Measurements from ENCODE around the gene KLHL29. TPM values are rescaled to one million over a fixed set of nuclear protein-coding genes. Genes with fewer than 3 reads are reported as not detected.

KLHL29 gene
- total and polyA plus RNA-seq, 10 of the 15 experiments (the other 5 are each of a cell fraction or from before 2014, with no cell fraction given), result 1.4 to 19.5 (median 6.1) TPM

DNA sequence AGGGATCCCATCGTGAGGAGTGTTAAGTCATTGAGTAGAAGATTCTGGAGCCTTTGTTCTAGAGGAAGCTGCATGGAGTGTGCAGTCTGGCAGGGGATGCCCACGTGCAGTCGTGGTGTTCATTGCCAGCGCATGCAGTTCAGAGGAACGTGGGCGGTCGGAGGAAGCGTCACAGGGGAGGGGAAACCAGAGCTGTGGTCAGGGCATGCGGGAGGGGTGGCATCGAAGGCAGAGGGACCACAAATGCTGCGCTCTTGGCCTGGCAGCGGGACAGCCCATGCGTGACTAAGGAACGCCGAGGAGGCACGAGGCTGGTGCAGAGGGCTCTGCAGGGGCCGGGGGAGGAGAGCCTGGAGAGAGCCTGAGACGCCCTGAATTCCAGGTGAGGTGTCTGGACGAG is 141.1 kb downstream of the KLHL29 start:
- Histone ChIP-seq H3K27me3 (replicated peaks in 1 of 2; ENCODE audit: control insufficient read depth in 2 of 2, insufficient read depth in 2 of 2, low read length in 1 of 2) (no peaks in the 10 kb centered on the region), H3K9me3 (replicated peaks; ENCODE audit: control insufficient read depth, insufficient read depth, low read length) (no peaks in the 10 kb centered on the region), H2AFZ (ENCODE audit: control insufficient read depth, low read depth, low read length) (no peak overlapping the region), H3K4me2 (ENCODE audit: control insufficient read depth, insufficient read depth) (no peak overlapping the region), H3K4me1 (ENCODE audit: control insufficient read depth, insufficient read depth, low read length) (no peaks in the 10 kb centered on the region), H4K20me1 (ENCODE audit: control insufficient read depth, insufficient read depth) (no peaks in the 10 kb centered on the region), H3K9ac (ENCODE audit: control insufficient read depth, insufficient read depth, low read length) (no peak overlapping the region), H3K79me2 (ENCODE audit: control insufficient read depth, insufficient read depth, low read length) (no peaks in the 10 kb centered on the region), H3K4me3 (no peak overlapping the region), H3K36me3 (ENCODE audit: control insufficient read depth in 2 of 2, insufficient read depth in 2 of 2, low read length in 1 of 2) (no peaks in the 10 kb centered on the region; a peak in 1 of 4 replicates), H3K27ac (ENCODE audit: control insufficient read depth, insufficient read depth) (no peak overlapping the region)
- no peak for TF ChIP-seq ZNF24 (IDR thresholded peaks at IDR 0.05)
- 0 out of 2 replicates have a peak, but pooled peaks have one; percentile 21 for TF ChIP-seq RUNX3 (IDR thresholded peaks at IDR 0.05; ENCODE audit: low read length)
- 11% methylated on average over 17 of the region's 19 CpGs for WGBS (ENCODE audit: insufficient coverage, insufficient replicate concordance, low lambda C conversion rate, missing lambda C conversion rate)
- in situ Hi-C loops (cut with MboI), result no loop called here
- intact Hi-C loops (cut with micrococcal nuclease; ENCODE audit: unreplicated experiment), result no loop called here
- no TSS peak for BruUV-seq (replicated peaks)
- POLR2A ChIA-PET, result interaction anchor here (0.5 kb wide), 1 partner anchor 52 kb away, joined by 3 read pairs; no protein-coding TSS in a partner anchor
- SMC1A ChIA-PET (ENCODE audit: uncharacterized antibody, unreplicated experiment), result no interaction called here
- no peak for FAIRE-seq
- no peak for ATAC-seq
- RAD21 ChIA-PET (ENCODE audit: unreplicated experiment), result no interaction called here
- CTCF ChIA-PET, result interaction anchor here (0.6 kb wide), 1 partner anchor 16 kb away, joined by 3 read pairs; no protein-coding TSS in a partner anchor
- no peak for DNase-seq (ENCODE audit: low read depth, low spot score)

DNA sequence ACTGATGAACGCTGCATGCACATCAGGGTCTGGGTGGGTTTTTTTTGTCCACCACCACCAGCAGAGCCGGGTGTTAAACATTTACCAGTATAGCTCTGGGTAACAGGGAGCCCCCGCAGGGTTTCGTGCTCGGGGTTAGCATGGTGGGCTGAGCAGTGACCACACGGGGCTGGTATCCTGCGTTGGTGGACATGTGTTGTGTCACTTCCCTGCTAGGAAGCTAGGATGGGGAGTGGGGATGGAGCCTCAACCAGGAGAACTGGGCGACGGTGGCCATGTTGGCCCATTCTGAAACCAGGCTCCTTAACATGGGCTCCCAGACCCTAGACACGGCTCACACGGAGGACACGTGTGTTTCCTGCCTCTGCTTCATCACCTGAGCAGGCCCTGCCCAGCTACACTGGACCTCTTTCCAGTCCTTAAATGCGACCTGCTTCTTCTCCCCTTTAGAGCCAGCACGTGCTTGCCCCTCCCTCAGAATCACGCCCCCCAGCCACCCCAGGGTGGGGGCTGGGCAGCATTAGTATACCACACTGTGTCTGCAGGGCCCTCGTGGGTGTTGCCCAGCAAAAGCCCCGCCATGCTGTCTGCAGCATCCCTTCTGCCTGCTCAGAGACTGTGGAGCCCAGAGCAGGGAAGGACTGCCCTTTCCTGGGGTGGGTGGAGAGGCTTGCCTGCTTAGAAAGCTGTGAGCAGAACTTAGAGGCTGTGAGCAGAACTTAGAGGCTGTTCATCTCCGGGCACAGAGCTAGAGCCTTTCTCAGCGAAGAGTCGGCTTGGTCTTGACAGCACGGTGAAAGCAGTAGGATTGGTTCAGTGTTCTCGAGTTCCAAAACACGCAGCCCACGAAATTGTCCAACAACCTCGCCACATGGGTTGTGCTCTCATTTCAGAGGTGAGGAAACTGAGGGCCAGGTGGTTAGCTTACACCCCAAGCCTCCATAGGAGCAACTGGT is 142.1 kb downstream of the KLHL29 start:
- POLR2A ChIA-PET, result interaction anchor here (0.5 kb wide), 1 partner anchor 53 kb away, joined by 3 read pairs; no protein-coding TSS in a partner anchor
- Histone ChIP-seq H3K9me3 (replicated peaks; ENCODE audit: control insufficient read depth, insufficient read depth, low read length) (no peaks in the 10 kb centered on the region), H3K4me1 (ENCODE audit: control insufficient read depth, insufficient read depth, low read length) (peaks cover 6% of the 10 kb centered on the region), H3K4me3 (no peak overlapping the region), H3K27me3 (replicated peaks in 1 of 2; ENCODE audit: control insufficient read depth in 2 of 2, insufficient read depth in 2 of 2, low read length in 1 of 2) (no peaks in the 10 kb centered on the region), H3K9ac (ENCODE audit: control insufficient read depth, insufficient read depth, low read length) (no peak overlapping the region), H4K20me1 (ENCODE audit: control insufficient read depth, insufficient read depth) (no peaks in the 10 kb centered on the region), H3K27ac (ENCODE audit: control insufficient read depth, insufficient read depth) (no peak overlapping the region), H2AFZ (ENCODE audit: control insufficient read depth, low read depth, low read length) (no peak overlapping the region), H3K36me3 (ENCODE audit: control insufficient read depth in 2 of 2, insufficient read depth in 2 of 2, low read length in 1 of 2) (no peaks in the 10 kb centered on the region; a peak in 1 of 4 replicates), H3K4me2 (ENCODE audit: control insufficient read depth, insufficient read depth) (no peak overlapping the region), H3K79me2 (ENCODE audit: control insufficient read depth, insufficient read depth, low read length) (no peaks in the 10 kb centered on the region)
- no peak for ATAC-seq
- BruUV-seq (replicated peaks), result no TSS peak
- FAIRE-seq, result no peak
- in situ Hi-C loops (cut with MboI), result no loop called here
- SMC1A ChIA-PET (ENCODE audit: uncharacterized antibody, unreplicated experiment), result no interaction called here
- RAD21 ChIA-PET (ENCODE audit: unreplicated experiment), result no interaction called here
- intact Hi-C loops (cut with micrococcal nuclease; ENCODE audit: unreplicated experiment), result no loop called here
- CTCF ChIA-PET, result no interaction called here
- no peak for DNase-seq (ENCODE audit: low read depth, low spot score)
- WGBS (ENCODE audit: insufficient coverage, insufficient replicate concordance, low lambda C conversion rate, missing lambda C conversion rate), result 70% methylated on average over 24 of the region's 25 CpGs
- no peak for TF ChIP-seq ZNF274 (IDR thresholded peaks at IDR 0.05; ENCODE audit: insufficient read depth, insufficient read length)
- TF ChIP-seq, protein P1, sequence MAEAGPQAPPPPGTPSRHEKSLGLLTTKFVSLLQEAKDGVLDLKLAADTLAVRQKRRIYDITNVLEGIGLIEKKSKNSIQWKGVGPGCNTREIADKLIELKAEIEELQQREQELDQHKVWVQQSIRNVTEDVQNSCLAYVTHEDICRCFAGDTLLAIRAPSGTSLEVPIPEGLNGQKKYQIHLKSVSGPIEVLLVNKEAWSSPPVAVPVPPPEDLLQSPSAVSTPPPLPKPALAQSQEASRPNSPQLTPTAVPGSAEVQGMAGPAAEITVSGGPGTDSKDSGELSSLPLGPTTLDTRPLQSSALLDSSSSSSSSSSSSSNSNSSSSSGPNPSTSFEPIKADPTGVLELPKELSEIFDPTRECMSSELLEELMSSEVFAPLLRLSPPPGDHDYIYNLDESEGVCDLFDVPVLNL (IDR thresholded peaks at IDR 0.05; ENCODE audit: low read depth, low read length), result no peak
- TF ChIP-seq, protein P2, sequence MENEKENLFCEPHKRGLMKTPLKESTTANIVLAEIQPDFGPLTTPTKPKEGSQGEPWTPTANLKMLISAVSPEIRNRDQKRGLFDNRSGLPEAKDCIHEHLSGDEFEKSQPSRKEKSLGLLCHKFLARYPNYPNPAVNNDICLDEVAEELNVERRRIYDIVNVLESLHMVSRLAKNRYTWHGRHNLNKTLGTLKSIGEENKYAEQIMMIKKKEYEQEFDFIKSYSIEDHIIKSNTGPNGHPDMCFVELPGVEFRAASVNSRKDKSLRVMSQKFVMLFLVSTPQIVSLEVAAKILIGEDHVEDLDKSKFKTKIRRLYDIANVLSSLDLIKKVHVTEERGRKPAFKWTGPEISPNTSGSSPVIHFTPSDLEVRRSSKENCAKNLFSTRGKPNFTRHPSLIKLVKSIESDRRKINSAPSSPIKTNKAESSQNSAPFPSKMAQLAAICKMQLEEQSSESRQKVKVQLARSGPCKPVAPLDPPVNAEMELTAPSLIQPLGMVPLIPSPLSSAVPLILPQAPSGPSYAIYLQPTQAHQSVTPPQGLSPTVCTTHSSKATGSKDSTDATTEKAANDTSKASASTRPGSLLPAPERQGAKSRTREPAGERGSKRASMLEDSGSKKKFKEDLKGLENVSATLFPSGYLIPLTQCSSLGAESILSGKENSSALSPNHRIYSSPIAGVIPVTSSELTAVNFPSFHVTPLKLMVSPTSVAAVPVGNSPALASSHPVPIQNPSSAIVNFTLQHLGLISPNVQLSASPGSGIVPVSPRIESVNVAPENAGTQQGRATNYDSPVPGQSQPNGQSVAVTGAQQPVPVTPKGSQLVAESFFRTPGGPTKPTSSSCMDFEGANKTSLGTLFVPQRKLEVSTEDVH (IDR thresholded peaks at IDR 0.05; ENCODE audit: low read depth, partially characterized antibody), result no peak
- TF ChIP-seq, protein P3, sequence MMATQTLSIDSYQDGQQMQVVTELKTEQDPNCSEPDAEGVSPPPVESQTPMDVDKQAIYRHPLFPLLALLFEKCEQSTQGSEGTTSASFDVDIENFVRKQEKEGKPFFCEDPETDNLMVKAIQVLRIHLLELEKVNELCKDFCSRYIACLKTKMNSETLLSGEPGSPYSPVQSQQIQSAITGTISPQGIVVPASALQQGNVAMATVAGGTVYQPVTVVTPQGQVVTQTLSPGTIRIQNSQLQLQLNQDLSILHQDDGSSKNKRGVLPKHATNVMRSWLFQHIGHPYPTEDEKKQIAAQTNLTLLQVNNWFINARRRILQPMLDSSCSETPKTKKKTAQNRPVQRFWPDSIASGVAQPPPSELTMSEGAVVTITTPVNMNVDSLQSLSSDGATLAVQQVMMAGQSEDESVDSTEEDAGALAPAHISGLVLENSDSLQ (IDR thresholded peaks at IDR 0.05), result no peak
- no peak for TF ChIP-seq LARP7 (IDR thresholded peaks at IDR 0.05)
- TF ChIP-seq, protein P4, sequence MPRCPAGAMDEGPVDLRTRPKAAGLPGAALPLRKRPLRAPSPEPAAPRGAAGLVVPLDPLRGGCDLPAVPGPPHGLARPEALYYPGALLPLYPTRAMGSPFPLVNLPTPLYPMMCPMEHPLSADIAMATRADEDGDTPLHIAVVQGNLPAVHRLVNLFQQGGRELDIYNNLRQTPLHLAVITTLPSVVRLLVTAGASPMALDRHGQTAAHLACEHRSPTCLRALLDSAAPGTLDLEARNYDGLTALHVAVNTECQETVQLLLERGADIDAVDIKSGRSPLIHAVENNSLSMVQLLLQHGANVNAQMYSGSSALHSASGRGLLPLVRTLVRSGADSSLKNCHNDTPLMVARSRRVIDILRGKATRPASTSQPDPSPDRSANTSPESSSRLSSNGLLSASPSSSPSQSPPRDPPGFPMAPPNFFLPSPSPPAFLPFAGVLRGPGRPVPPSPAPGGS (IDR thresholded peaks at IDR 0.05; ENCODE audit: borderline replicate concordance, insufficient read depth, low read depth, low read length, poor library complexity, severe bottlenecking), result no peak
